Adrenal gland (tissue), 12 donors: ENCODE measurements around the gene SMARCC1. TPM values are rescaled to one million over a fixed set of nuclear protein-coding genes. Genes with fewer than 3 reads are reported as not detected.

ENCODE experiments used
- DNase-seq, 7 donors: peaks; one replicate each; pipeline ENCODE4 v3.0.0-alpha.2; 2019 to 2020
- H3K27ac ChIP-seq, 5 donors: fragments of 200-600 bp; sonication (generic) in 4 of 5; 1 replicate in 3 of 5; 2 replicates in 2 of 5; pipeline versions ENCODE4 v1.5.1 to v1.8.0; 2016 to 2020; ENCODE audit warnings: mild to moderate bottlenecking in 1 of 5
- H3K27me3 ChIP-seq: fragments of 200-600 bp; 2 replicates; pipeline ENCODE4 v1.8.0; 2021
- H3K36me3 ChIP-seq, 2 donors: fragments of 200-600 bp; replicated peaks in 1 of 2; 1 replicate in 1 of 2; 2 replicates in 1 of 2; pipeline versions ENCODE4 v1.5.1 to v1.8.0; 2018 to 2022
- H3K4me1 ChIP-seq, 2 donors: fragments of 200-600 bp; replicated peaks in 1 of 2; 1 replicate in 1 of 2; 2 replicates in 1 of 2; pipeline versions ENCODE4 v1.5.1 to v1.8.0; 2018 to 2021
- H3K4me3 ChIP-seq, 4 donors: fragments of 200-600 bp; sonication (generic) in 3 of 4; one replicate each; pipeline ENCODE4 v1.5.1; 2016 to 2018
- H3K9me3 ChIP-seq, 3 donors: fragments of 200-600 bp; sonication (generic) in 1 of 3; replicated peaks in 1 of 3; 1 replicate in 2 of 3; 2 replicates in 1 of 3; pipeline versions ENCODE4 v1.5.1 to v1.8.0; 2016 to 2021
- CTCF ChIP-seq, 6 experiments: fragments of 450-650 bp in 4 of 6; fragments of 200-600 bp in 2 of 6; sonication (generic) in 1 of 6; IDR thresholded peaks; 1 replicate in 5 of 6; 2 replicates in 1 of 6; pipeline versions ENCODE4 v1.5.1 to v1.8.0; 2016 to 2021; ENCODE audit warnings: antibody characterized with exemption in 6 of 6, mild to moderate bottlenecking in 2 of 6, moderate library complexity in 1 of 6
- POLR2A ChIP-seq, 2 donors: fragments of 450-650 bp; IDR thresholded peaks; one replicate each; pipeline ENCODE4 v1.6.1; 2017; ENCODE audit warnings: antibody characterized with exemption in 2 of 2, mild to moderate bottlenecking in 2 of 2, moderate library complexity in 1 of 2
- WGBS, 4 donors: extraction: QIAGEN DNeasy Blood & Tissue Kit in 2 of 4; methylation state at CpG; one replicate each; pipeline versions ENCODE4 v1.1.5 to v1.1.7; 2013 to 2017; 5-methylcytosine and 5-hydroxymethylcytosine counted together
- intact Hi-C, 2 donors: fragments of 100-400 bp; cut with DNase I; formaldehyde crosslinking; loops; one replicate each; pipeline versions ENCODE4 v1.14.1 to v1.15.0; 2022 to 2023
- polyA plus RNA-seq, 3 donors: library from polyadenylated mRNA; stranded (reverse); fragments of 200-250 nt in 2 of 3; fragments of 350-450 nt in 1 of 3; fragmentation: Illumina TruSeq in 1 of 3; extraction: RNeasy Lipid Tissue Mini Kit (QIAGEN cat#74804) in 1 of 3; gene quantifications; one replicate each; pipeline ENCODE4 v1.2.3, GENCODE V29; 2013 to 2014
- total RNA-seq, 9 donors: library from RNA; depleted of rRNA in 4 of 9; stranded (reverse); fragments of >200 nt in 4 of 9; fragments of 120-200 nt in 1 of 9; fragmentation: NEBNext Ultra II Directional in 1 of 9; extraction: Animal tissue kit (Norgen Biotek cat#: 25700) in 1 of 9; gene quantifications; one replicate each; pipeline versions ENCODE4 v1.1.0 to v1.2.4, GENCODE V29; 2013 to 2023
- donor health status: healthy with polysubstance abuse.
- donor health status: Bipolar disorder and iron deficiency.
- donor health status: DM: yes; HTN: yes; CAD: no.
- donor health status: DM: no; HTN: no; CAD: no.
- donor health status: DM: no; HTN: no; CAD: no.
- donor health status: DM: yes; HTN: yes; CAD: no.

SMARCC1 gene
- total and polyA plus RNA-seq, 12 donors: 5.5 to 47.4 (median 19.9) TPM

GRCh38 chr3:47678446-47679338 is 103.0 kb downstream of the SMARCC1 start:
- 92 to 94% (median 93%) methylated on average over 6 of the region's 6 CpGs for WGBS, 4 donors
- TF ChIP-seq CTCF (IDR thresholded peaks at IDR 0.05) (no peak), POLR2A (IDR thresholded peaks at IDR 0.05) (no peak)
- Histone ChIP-seq H3K9me3 (no peaks in the 10 kb centered on the region), H3K4me3 (no peak overlapping the region), H3K4me1 (no peaks in the 10 kb centered on the region), H3K36me3 (peaks cover 0 to 59% of the 10 kb centered on the region in 2 donors), H3K27ac (no peak overlapping the region), H3K27me3 (no peaks in the 10 kb centered on the region)
- intact Hi-C loops: no loop called here
- no peak for DNase-seq

- intact Hi-C loops: loop anchor here in 1 of 2 donors (10.0 kb wide), 1 partner anchor 144 kb away; no protein-coding TSS in a partner anchor
- WGBS, 4 donors: 86 to 96% (median 90%) methylated on average over 3 of the region's 3 CpGs
- Histone ChIP-seq H3K4me3 (no peak overlapping the region), H3K4me1 (no peaks in the 10 kb centered on the region), H3K9me3 (no peaks in the 10 kb centered on the region), H3K27ac (no peak overlapping the region), H3K27me3 (no peaks in the 10 kb centered on the region), H3K36me3 (peaks cover 0 to 21% of the 10 kb centered on the region in 2 donors)
- DNase-seq: no peak
- TF ChIP-seq CTCF (IDR thresholded peaks at IDR 0.05) (no peak), POLR2A (IDR thresholded peaks at IDR 0.05) (no peak)
Measured at GRCh38 chr3:47669026-47669749, 112.5 kb downstream of the SMARCC1 start.

- intact Hi-C loops: loop anchor here in 1 of 2 donors (10.0 kb wide), 1 partner anchor 141 kb away; no protein-coding TSS in a partner anchor
- 95 to 98% (median 96%) methylated on average over 2 of the region's 2 CpGs for WGBS, 4 donors
- Histone ChIP-seq H3K27ac (no peak overlapping the region), H3K9me3 (no peaks in the 10 kb centered on the region), H3K36me3 (peaks cover 0 to 9% of the 10 kb centered on the region in 2 donors), H3K4me3 (no peak overlapping the region), H3K27me3 (no peaks in the 10 kb centered on the region), H3K4me1 (no peaks in the 10 kb centered on the region)
- TF ChIP-seq CTCF (IDR thresholded peaks at IDR 0.05): no peak
- TF ChIP-seq POLR2A (IDR thresholded peaks at IDR 0.05): no peak
- DNase-seq: no peak
Measured at GRCh38 chr3:47666118-47666517, 115.6 kb downstream of the SMARCC1 start.

GRCh38 chr3:47664519-47664918 is 117.2 kb downstream of the SMARCC1 start:
- no peak for DNase-seq
- no peaks in the 10 kb centered on the region for H3K9me3 ChIP-seq
- no peaks in the 10 kb centered on the region for H3K36me3 ChIP-seq

More at GRCh38 chr3:47664519-47664918, 117.2 kb downstream of the SMARCC1 start:
- Histone ChIP-seq H3K27me3 (no peaks in the 10 kb centered on the region), H3K4me1 (no peaks in the 10 kb centered on the region), H3K27ac (no peak overlapping the region), H3K4me3 (no peak overlapping the region)
- WGBS, 4 donors: 90 to 96% (median 92%) methylated on average over 2 of the region's 2 CpGs
- peak in 2 of 6 experiments; percentile 12 to 13 for TF ChIP-seq CTCF (IDR thresholded peaks at IDR 0.05)
- TF ChIP-seq POLR2A (IDR thresholded peaks at IDR 0.05): no peak
- intact Hi-C loops: loop anchor here in 1 of 2 donors (10.0 kb wide), 1 partner anchor 140 kb away; no protein-coding TSS in a partner anchor
